ENCODE results near the gene GRIN2A.

The GRIN2A gene

DNA sequence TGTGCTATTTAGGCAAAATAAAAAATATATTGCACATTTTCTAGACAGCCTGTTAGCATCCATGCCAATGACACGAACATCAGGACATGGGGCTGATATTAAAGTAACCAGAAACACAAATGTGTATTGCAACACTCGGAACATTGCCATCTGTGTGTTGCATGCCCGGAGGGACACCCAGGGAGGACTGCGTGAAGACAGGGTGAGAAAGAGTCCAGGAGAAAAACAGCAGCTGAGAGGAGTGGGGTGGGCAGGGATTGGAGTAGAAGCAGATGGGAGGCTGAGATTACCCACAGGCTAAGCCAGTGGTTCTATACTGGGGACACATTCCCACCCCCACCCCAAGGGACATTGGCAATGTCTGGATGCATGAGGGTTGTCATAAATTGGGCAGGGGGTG is 114.8 kb downstream of the GRIN2A start:
- TF ChIP-seq, protein P1, sequence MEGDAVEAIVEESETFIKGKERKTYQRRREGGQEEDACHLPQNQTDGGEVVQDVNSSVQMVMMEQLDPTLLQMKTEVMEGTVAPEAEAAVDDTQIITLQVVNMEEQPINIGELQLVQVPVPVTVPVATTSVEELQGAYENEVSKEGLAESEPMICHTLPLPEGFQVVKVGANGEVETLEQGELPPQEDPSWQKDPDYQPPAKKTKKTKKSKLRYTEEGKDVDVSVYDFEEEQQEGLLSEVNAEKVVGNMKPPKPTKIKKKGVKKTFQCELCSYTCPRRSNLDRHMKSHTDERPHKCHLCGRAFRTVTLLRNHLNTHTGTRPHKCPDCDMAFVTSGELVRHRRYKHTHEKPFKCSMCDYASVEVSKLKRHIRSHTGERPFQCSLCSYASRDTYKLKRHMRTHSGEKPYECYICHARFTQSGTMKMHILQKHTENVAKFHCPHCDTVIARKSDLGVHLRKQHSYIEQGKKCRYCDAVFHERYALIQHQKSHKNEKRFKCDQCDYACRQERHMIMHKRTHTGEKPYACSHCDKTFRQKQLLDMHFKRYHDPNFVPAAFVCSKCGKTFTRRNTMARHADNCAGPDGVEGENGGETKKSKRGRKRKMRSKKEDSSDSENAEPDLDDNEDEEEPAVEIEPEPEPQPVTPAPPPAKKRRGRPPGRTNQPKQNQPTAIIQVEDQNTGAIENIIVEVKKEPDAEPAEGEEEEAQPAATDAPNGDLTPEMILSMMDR (IDR thresholded peaks at IDR 0.05; ENCODE audit: insufficient read depth, low read length, poor library complexity, severe bottlenecking), result no peak
- H3K36me3 ChIP-seq (ENCODE audit: control insufficient read depth, insufficient read depth, low read length), result no peaks in the 10 kb centered on the region
- no peak for DNase-seq (ENCODE audit: extremely low read depth, insufficient read length)
- H3K4me3 ChIP-seq (replicated peaks; ENCODE audit: low read depth, low read length), result no peak overlapping the region
- H3K27me3 ChIP-seq (replicated peaks; ENCODE audit: control insufficient read depth, insufficient read depth, low read length), result no peaks in the 10 kb centered on the region

DNA sequence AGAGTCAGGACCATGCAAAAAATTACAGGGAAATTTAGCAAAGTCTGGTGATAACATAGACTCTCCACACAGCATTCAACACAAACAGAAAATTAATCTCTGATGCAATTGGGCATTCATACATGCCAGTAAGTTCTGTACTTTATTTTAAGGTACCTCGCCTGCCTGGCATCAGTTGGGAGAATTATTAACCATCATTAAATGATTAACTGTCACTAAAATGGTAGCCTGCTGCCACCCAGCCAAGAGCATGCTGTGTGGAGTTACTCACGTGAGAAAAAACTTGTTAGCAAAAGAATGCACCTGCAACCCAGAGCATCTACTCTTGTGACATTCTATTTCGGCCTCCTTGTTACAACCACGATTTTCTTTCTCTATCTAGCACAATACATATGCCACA is 117.2 kb downstream of the GRIN2A start:
- DNase-seq (ENCODE audit: extremely low read depth, insufficient read length), result no peak
- Histone ChIP-seq H3K27me3 (replicated peaks; ENCODE audit: control insufficient read depth, insufficient read depth, low read length) (no peaks in the 10 kb centered on the region), H3K4me3 (replicated peaks; ENCODE audit: low read depth, low read length) (no peak overlapping the region), H3K36me3 (ENCODE audit: control insufficient read depth, insufficient read depth, low read length) (no peaks in the 10 kb centered on the region)
- TF ChIP-seq, protein P1 (IDR thresholded peaks at IDR 0.05; ENCODE audit: insufficient read depth, low read length, poor library complexity, severe bottlenecking), result no peak

DNA sequence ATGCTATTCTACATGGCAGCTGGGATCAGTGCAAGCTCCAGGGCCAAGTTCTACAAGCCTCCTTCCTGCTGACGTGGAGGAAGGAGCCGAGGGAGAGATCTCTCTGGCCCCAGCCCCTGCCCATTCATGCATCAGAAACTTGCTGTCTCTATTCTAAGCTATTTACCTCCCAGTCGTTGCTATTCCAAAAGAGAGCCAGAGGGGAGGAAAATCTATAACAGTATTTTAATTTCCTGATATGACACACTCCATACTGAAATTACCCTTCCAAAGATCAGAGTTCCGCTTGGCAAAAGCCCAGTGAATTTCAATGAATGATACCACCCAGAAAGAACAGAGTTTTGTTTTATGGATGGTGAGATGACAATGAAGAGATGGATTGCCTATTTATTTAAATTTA is 133.4 kb downstream of the GRIN2A start:
- TF ChIP-seq, protein P1 (IDR thresholded peaks at IDR 0.05; ENCODE audit: insufficient read depth, low read length, poor library complexity, severe bottlenecking), result no peak
- DNase-seq (ENCODE audit: extremely low read depth, insufficient read length), result no peak
- no peak overlapping the region for H3K4me3 ChIP-seq (replicated peaks; ENCODE audit: low read depth, low read length)
- H3K27me3 ChIP-seq (replicated peaks; ENCODE audit: control insufficient read depth, insufficient read depth, low read length), result no peaks in the 10 kb centered on the region
- no peaks in the 10 kb centered on the region for H3K36me3 ChIP-seq (ENCODE audit: control insufficient read depth, insufficient read depth, low read length)

- Histone ChIP-seq H3K27me3 (replicated peaks; ENCODE audit: control insufficient read depth, insufficient read depth, low read length) (no peaks in the 10 kb centered on the region), H3K36me3 (ENCODE audit: control insufficient read depth, insufficient read depth, low read length) (no peaks in the 10 kb centered on the region), H3K4me3 (replicated peaks; ENCODE audit: low read depth, low read length) (no peak overlapping the region)
- TF ChIP-seq, protein P1 (IDR thresholded peaks at IDR 0.05; ENCODE audit: insufficient read depth, low read length, poor library complexity, severe bottlenecking), result no peak
- no peak for DNase-seq (ENCODE audit: extremely low read depth, insufficient read length)
These were observed 136.3 kb downstream of the GRIN2A start for GRCh38 chr16:10045947-10046346.

GRCh38 chr16:10045291-10045775 is 136.9 kb downstream of the GRIN2A start:
- TF ChIP-seq, protein P1 (IDR thresholded peaks at IDR 0.05; ENCODE audit: insufficient read depth, low read length, poor library complexity, severe bottlenecking), result no peak
- no peaks in the 10 kb centered on the region for H3K36me3 ChIP-seq (ENCODE audit: control insufficient read depth, insufficient read depth, low read length)
- DNase-seq (ENCODE audit: extremely low read depth, insufficient read length), result no peak
- H3K27me3 ChIP-seq (replicated peaks; ENCODE audit: control insufficient read depth, insufficient read depth, low read length), result no peaks in the 10 kb centered on the region
- H3K4me3 ChIP-seq (replicated peaks; ENCODE audit: low read depth, low read length), result no peak overlapping the region
